Upper lobe of left lung (tissue), 6 donors: ENCODE data around the gene KRTAP8-1. TPM values are rescaled to one million over a fixed set of nuclear protein-coding genes. Genes with fewer than 3 reads are reported as not detected.
A peak's percentile ranks its signal among the peaks of the same experiment; 100 is the strongest.

Source experiments
- ATAC-seq, 2 donors: fragments of 200-7000 bp; cut with Tn5 transposase; one replicate each; pipeline ENCODE4 v1.9.1; 2022; ENCODE audit warnings: mild to moderate bottlenecking in 2 of 2, moderate library complexity in 2 of 2; ENCODE audit not compliant: low FRiP score in 2 of 2
- DNase-seq, 2 donors: peaks; one replicate each; pipeline ENCODE4 v3.0.0-alpha.2; 2019 to 2020
- H3K27ac ChIP-seq, 4 donors: fragments of 200-600 bp; sonication (generic); one replicate each; pipeline ENCODE4 v1.5.1; 2016 to 2019
- H3K27me3 ChIP-seq, 4 donors: fragments of 200-600 bp; sonication (generic); one replicate each; pipeline ENCODE4 v1.5.1; 2017 to 2019
- H3K36me3 ChIP-seq, 4 donors: fragments of 200-600 bp; sonication (generic); one replicate each; pipeline ENCODE4 v1.5.1; 2016 to 2019
- H3K4me1 ChIP-seq, 4 donors: fragments of 200-600 bp; sonication (generic); one replicate each; pipeline ENCODE4 v1.5.1; 2018 to 2019
- H3K4me3 ChIP-seq, 4 donors: fragments of 200-600 bp; sonication (generic); one replicate each; pipeline ENCODE4 v1.5.1; 2017 to 2019; ENCODE audit warnings: mild to moderate bottlenecking in 2 of 4, moderate library complexity in 1 of 4
- H3K9me3 ChIP-seq, 4 donors: fragments of 200-600 bp; sonication (generic); one replicate each; pipeline ENCODE4 v1.5.1; 2018 to 2019
- CTCF ChIP-seq, 6 experiments: fragments of 450-650 bp in 4 of 6; fragments of 200-600 bp in 2 of 6; sonication (generic) in 2 of 6; IDR thresholded peaks; one replicate each; pipeline ENCODE4 v1.5.1; 2016 to 2019; ENCODE audit warnings: antibody characterized with exemption in 6 of 6
- EP300 ChIP-seq, 4 donors: sonication (generic); formaldehyde crosslinking; IDR thresholded peaks; one replicate each; pipeline ENCODE4 v1.5.1; 2017; ENCODE audit warnings: antibody characterized with exemption in 4 of 4, control low read depth in 2 of 4
- POLR2A ChIP-seq, 4 donors: fragments of 450-650 bp; IDR thresholded peaks; one replicate each; pipeline ENCODE4 v1.5.1; 2016 to 2017; ENCODE audit warnings: antibody characterized with exemption in 4 of 4, mild to moderate bottlenecking in 2 of 4
- POLR2AphosphoS5 ChIP-seq, 2 donors: sonication (generic); formaldehyde crosslinking; IDR thresholded peaks; one replicate each; pipeline ENCODE4 v1.5.1; 2017; ENCODE audit warnings: antibody characterized with exemption in 2 of 2
- WGBS, 2 donors: methylation state at CpG; one replicate each; pipeline ENCODE4 v1.1.5; 2017 to 2018; 5-methylcytosine and 5-hydroxymethylcytosine counted together
- total RNA-seq, 6 donors: library from RNA; depleted of rRNA in 4 of 6; stranded (reverse); fragments of >200 nt in 4 of 6; gene quantifications; one replicate each; pipeline versions ENCODE4 v1.1.0 to v1.2.1, GENCODE V29; 2016 to 2021
- donor health status: DM: no; HTN: no; CAD: no; lungs with moderate emphysema.
- donor health status: DM: no; HTN: yes; CAD: no; lungs with severe emphysema.

KRTAP8-1 gene
- not detected for total RNA-seq

- no peak for TF ChIP-seq POLR2A (IDR thresholded peaks at IDR 0.05)
- TF ChIP-seq EP300 (IDR thresholded peaks at IDR 0.05): no peak
- no peak for TF ChIP-seq CTCF (IDR thresholded peaks at IDR 0.05)
- TF ChIP-seq POLR2AphosphoS5 (IDR thresholded peaks at IDR 0.05): no peak
- Histone ChIP-seq H3K4me1 (no peaks in the 10 kb centered on the region), H3K36me3 (no peaks in the 10 kb centered on the region), H3K4me3 (no peak within 1 kb of the TSS), H3K27ac (no peak within 1 kb of the TSS), H3K27me3 (no peaks in the 10 kb centered on the region), H3K9me3 (no peaks in the 10 kb centered on the region)
- WGBS, 2 donors: 84 to 85% methylated on average over 5 of the region's 5 CpGs
- no peak for ATAC-seq
- no peak for DNase-seq
These were observed at the start of gene KRTAP8-1 for GRCh38 chr21:30813174-30813573. TSS of gene KRTAP8-1 (minus strand) at chr21:30813274. CDS start at chr21:30813220, 54 bp downstream.

- 72 to 85% methylated on average over 9 of the region's 9 CpGs for WGBS, 2 donors
- DNase-seq: no peak
- TF ChIP-seq POLR2A (IDR thresholded peaks at IDR 0.05) (no peak), POLR2AphosphoS5 (IDR thresholded peaks at IDR 0.05) (no peak), EP300 (IDR thresholded peaks at IDR 0.05) (no peak), CTCF (IDR thresholded peaks at IDR 0.05) (no peak)
These were observed 34.8 kb upstream of the KRTAP8-1 start for GRCh38 chr21:30847627-30848500.

GRCh38 chr21:30842990-30843389 is 29.9 kb upstream of the KRTAP8-1 start:
- H3K4me1 ChIP-seq: no peaks in the 10 kb centered on the region
- no peak for ATAC-seq
- H3K4me3 ChIP-seq: no peak overlapping the region
- no peak overlapping the region for H3K27ac ChIP-seq
- H3K27me3 ChIP-seq: no peaks in the 10 kb centered on the region
- TF ChIP-seq EP300 (IDR thresholded peaks at IDR 0.05): no peak
- no peak for TF ChIP-seq POLR2A (IDR thresholded peaks at IDR 0.05)
- TF ChIP-seq CTCF (IDR thresholded peaks at IDR 0.05): no peak
- no peak for TF ChIP-seq POLR2AphosphoS5 (IDR thresholded peaks at IDR 0.05)
- no peaks in the 10 kb centered on the region for H3K36me3 ChIP-seq
- no peak for DNase-seq
- H3K9me3 ChIP-seq: no peaks in the 10 kb centered on the region

More at GRCh38 chr21:30847627-30848500, 34.8 kb upstream of the KRTAP8-1 start:
- Histone ChIP-seq H3K36me3 (no peaks in the 10 kb centered on the region), H3K9me3 (no peaks in the 10 kb centered on the region), H3K27ac (no peak overlapping the region), H3K4me3 (no peak overlapping the region), H3K4me1 (no peaks in the 10 kb centered on the region), H3K27me3 (no peaks in the 10 kb centered on the region)
- no peak for ATAC-seq

- H3K27me3 ChIP-seq: no peaks in the 10 kb centered on the region
- H3K4me1 ChIP-seq: no peaks in the 10 kb centered on the region
- 28 to 30% methylated on average over 5 of the region's 5 CpGs for WGBS, 2 donors
- TF ChIP-seq CTCF (IDR thresholded peaks at IDR 0.05): no peak
- TF ChIP-seq POLR2AphosphoS5 (IDR thresholded peaks at IDR 0.05): no peak
- TF ChIP-seq EP300 (IDR thresholded peaks at IDR 0.05): no peak
- no peaks in the 10 kb centered on the region for H3K36me3 ChIP-seq
- no peak overlapping the region for H3K4me3 ChIP-seq
- H3K27ac ChIP-seq: no peak overlapping the region
- DNase-seq: no peak
- H3K9me3 ChIP-seq: no peaks in the 10 kb centered on the region
- ATAC-seq: peak in 1 of 2 donors; percentile 31
These were observed 26.2 kb upstream of the KRTAP8-1 start for GRCh38 chr21:30839304-30839703.

- 93 to 96% methylated on average over 6 of the region's 6 CpGs for WGBS, 2 donors
- DNase-seq: no peak
- no peak for TF ChIP-seq CTCF (IDR thresholded peaks at IDR 0.05)
- no peak for TF ChIP-seq POLR2AphosphoS5 (IDR thresholded peaks at IDR 0.05)
- TF ChIP-seq POLR2A (IDR thresholded peaks at IDR 0.05): no peak
- no peak for TF ChIP-seq EP300 (IDR thresholded peaks at IDR 0.05)
These were observed 25.5 kb upstream of the KRTAP8-1 start for GRCh38 chr21:30838536-30838935.

More at GRCh38 chr21:30838536-30838935, 25.5 kb upstream of the KRTAP8-1 start:
- H3K4me3 ChIP-seq: no peak overlapping the region
- no peaks in the 10 kb centered on the region for H3K36me3 ChIP-seq
- ATAC-seq: no peak
- no peaks in the 10 kb centered on the region for H3K27me3 ChIP-seq
- no peaks in the 10 kb centered on the region for H3K4me1 ChIP-seq
- no peaks in the 10 kb centered on the region for H3K9me3 ChIP-seq
- H3K27ac ChIP-seq: no peak overlapping the region
